ENCODE data around the gene CSRNP2.
A peak's percentile ranks its signal among the peaks of the same experiment; 100 is the strongest.
"Not testable (repeated sequence)": the region's sequence is repeated elsewhere in the genome, so short reads cannot be mapped to it uniquely, and the experiment has no call there.

Gene CSRNP2

GRCh38 chr12:51028126-51028812 lies 55.1 kb downstream of the CSRNP2 start:
- DNase-seq (ENCODE audit: low read depth) = no peak

GRCh38 chr12:51027342-51027835 lies 56.0 kb downstream of the CSRNP2 start:
- no peak for DNase-seq (ENCODE audit: low read depth)

- DNase-seq (ENCODE audit: low read depth) = peak; percentile 84
Measured at GRCh38 chr12:51025836-51026638, 57.4 kb downstream of the CSRNP2 start, which contains the start of gene SLC11A2. Gene SLC11A2, minus strand, starts transcription at chr12:51026384. Its CDS starts 15,656 bp downstream, at chr12:51010728.

- DNase-seq (ENCODE audit: low read depth) = no peak
Measured at GRCh38 chr12:51025338-51025835, 58.0 kb downstream of the CSRNP2 start.

- no peak for DNase-seq (ENCODE audit: low read depth)
Measured at GRCh38 chr12:51023625-51024382, 59.6 kb downstream of the CSRNP2 start.

GRCh38 chr12:51021694-51022093 lies 61.7 kb downstream of the CSRNP2 start:
- DNase-seq (ENCODE audit: low read depth) = no peak

- DNase-seq (ENCODE audit: low read depth) = no peak
Measured at GRCh38 chr12:51020448-51021182, 62.8 kb downstream of the CSRNP2 start.

GRCh38 chr12:51019927-51020326 lies 63.5 kb downstream of the CSRNP2 start:
- no peak for DNase-seq (ENCODE audit: low read depth)

GRCh38 chr12:51018956-51019355 lies 64.4 kb downstream of the CSRNP2 start:
- no peak for DNase-seq (ENCODE audit: low read depth)

- no peak for DNase-seq (ENCODE audit: low read depth)
Measured at GRCh38 chr12:51017452-51017851, 65.9 kb downstream of the CSRNP2 start.

- DNase-seq (ENCODE audit: low read depth) = not testable (repeated sequence)
Measured at GRCh38 chr12:51014467-51014866, 68.9 kb downstream of the CSRNP2 start.

GRCh38 chr12:51013441-51013840 lies 70.0 kb downstream of the CSRNP2 start:
- no peak for DNase-seq (ENCODE audit: low read depth)

GRCh38 chr12:51012570-51013236 lies 70.7 kb downstream of the CSRNP2 start:
- no peak for DNase-seq (ENCODE audit: low read depth)

- no peak for DNase-seq (ENCODE audit: low read depth)
Measured at GRCh38 chr12:51011955-51012354, 71.4 kb downstream of the CSRNP2 start.
